Body of pancreas (tissue), 4 donors: ENCODE data around the gene LRRC37A. TPM values are rescaled to one million over a fixed set of nuclear protein-coding genes. Genes with fewer than 3 reads are reported as not detected.
"Not testable (repeated sequence)": the region's sequence is repeated elsewhere in the genome, so short reads cannot be mapped to it uniquely, and the experiment has no call there.

ENCODE experiments used
- ATAC-seq: fragments of 150-250 bp; one replicate; pipeline ENCODE4 v1.9.1; 2016
- DNase-seq, 4 donors: peaks; one replicate each; pipeline ENCODE4 v3.0.0-alpha.2; 2019
- H3K27ac ChIP-seq, 4 donors: fragments of 200-600 bp; sonication (generic); 1 replicate in 3 of 4; 2 replicates in 1 of 4; pipeline versions ENCODE4 v1.5.1 to v1.6.1; 2016 to 2019; ENCODE audit warnings: mild to moderate bottlenecking in 1 of 4, mixed read lengths in 1 of 4, moderate library complexity in 1 of 4
- H3K27me3 ChIP-seq, 2 donors: fragments of 200-600 bp; sonication (generic); one replicate each; pipeline ENCODE4 v1.6.0; 2016; ENCODE audit warnings: mild to moderate bottlenecking in 1 of 2
- H3K36me3 ChIP-seq, 2 donors: fragments of 200-600 bp; sonication (generic); replicated peaks in 1 of 2; 2 replicates each; pipeline ENCODE4 v1.5.1; 2016; ENCODE audit warnings: low read depth in 2 of 2; ENCODE audit not compliant: insufficient read depth in 1 of 2
- H3K4me1 ChIP-seq: fragments of 200-600 bp; sonication (generic); one replicate; pipeline ENCODE4 v1.6.0; 2016
- H3K4me3 ChIP-seq, 2 donors: fragments of 200-600 bp; sonication (generic); 1 replicate in 1 of 2; 2 replicates in 1 of 2; pipeline ENCODE4 v1.5.1; 2016 to 2019
- H3K9me3 ChIP-seq, 3 donors: fragments of 200-600 bp; sonication (generic); 1 replicate in 2 of 3; 2 replicates in 1 of 3; pipeline ENCODE4 v1.5.1; 2016
- CTCF ChIP-seq, 7 experiments: fragments of 450-650 bp in 4 of 7; fragments of 200-600 bp in 3 of 7; sonication (generic) in 3 of 7; IDR thresholded peaks; one replicate each; pipeline ENCODE4 v1.5.1; 2016 to 2019; ENCODE audit warnings: antibody characterized with exemption in 7 of 7
- POLR2A ChIP-seq, 3 donors: fragments of 450-650 bp; IDR thresholded peaks; one replicate each; pipeline ENCODE4 v1.6.1; 2016; ENCODE audit warnings: antibody characterized with exemption in 3 of 3, mild to moderate bottlenecking in 2 of 3
- WGBS, 2 donors: methylation state at CpG; one replicate each; pipeline ENCODE4 v1.1.5; 2017; 5-methylcytosine and 5-hydroxymethylcytosine counted together
- intact Hi-C: fragments of 100-400 bp; cut with DNase I; formaldehyde crosslinking; loops from one replicate; pipeline ENCODE4 v1.15.1; 2023
- total RNA-seq, 2 donors: library from RNA; depleted of rRNA; stranded (reverse); fragments of >200 nt; gene quantifications; one replicate each; pipeline ENCODE4 v1.1.0, GENCODE V29; 2016

LRRC37A gene
- total RNA-seq, 2 donors from 2014 or later: 0.78 to 0.99 TPM

GRCh38 chr17:46270032-46270431 is 24.9 kb upstream of the LRRC37A start:
- intact Hi-C loops: no loop called here
- H3K4me1 ChIP-seq: peaks cover 32% of the 10 kb centered on the region
- no peaks in the 10 kb centered on the region for H3K36me3 ChIP-seq
- WGBS, 2 donors: 28% methylated on average over 5 of the region's 5 CpGs
- H3K27ac ChIP-seq: no peak overlapping the region
- TF ChIP-seq CTCF (IDR thresholded peaks at IDR 0.05) (no peak), POLR2A (IDR thresholded peaks at IDR 0.05) (no peak)
- no peaks in the 10 kb centered on the region for H3K9me3 ChIP-seq
- no peak overlapping the region for H3K4me3 ChIP-seq
- no peaks in the 10 kb centered on the region for H3K27me3 ChIP-seq
- no peak for ATAC-seq
- DNase-seq: no peak

GRCh38 chr17:46273541-46274236 is 21.2 kb upstream of the LRRC37A start:
- WGBS, 2 donors: 57 to 58% methylated on average over 6 of the region's 6 CpGs
- no peak for ATAC-seq
- intact Hi-C loops: no loop called here

GRCh38 chr17:46274238-46274637 is 20.7 kb upstream of the LRRC37A start:
- Histone ChIP-seq H3K27me3 (no peaks in the 10 kb centered on the region), H3K4me1 (peaks cover 10% of the 10 kb centered on the region), H3K27ac (no peak overlapping the region), H3K4me3 (no peak overlapping the region), H3K9me3 (no peaks in the 10 kb centered on the region), H3K36me3 (no peaks in the 10 kb centered on the region)
- intact Hi-C loops: no loop called here
- DNase-seq: no peak
- no peak for ATAC-seq
- TF ChIP-seq POLR2A (IDR thresholded peaks at IDR 0.05) (no peak), CTCF (IDR thresholded peaks at IDR 0.05) (no peak)
- WGBS, 2 donors: 25 to 58% methylated on average over 3 of the region's 3 CpGs

More at GRCh38 chr17:46273541-46274236, 21.2 kb upstream of the LRRC37A start:
- no peaks in the 10 kb centered on the region for H3K27me3 ChIP-seq
- no peaks in the 10 kb centered on the region for H3K9me3 ChIP-seq
- peaks cover 11% of the 10 kb centered on the region for H3K4me1 ChIP-seq
- H3K27ac ChIP-seq: no peak overlapping the region
- H3K4me3 ChIP-seq: no peak overlapping the region
- TF ChIP-seq POLR2A (IDR thresholded peaks at IDR 0.05) (no peak), CTCF (IDR thresholded peaks at IDR 0.05) (no peak)
- DNase-seq: no peak
- no peaks in the 10 kb centered on the region for H3K36me3 ChIP-seq

DNA sequence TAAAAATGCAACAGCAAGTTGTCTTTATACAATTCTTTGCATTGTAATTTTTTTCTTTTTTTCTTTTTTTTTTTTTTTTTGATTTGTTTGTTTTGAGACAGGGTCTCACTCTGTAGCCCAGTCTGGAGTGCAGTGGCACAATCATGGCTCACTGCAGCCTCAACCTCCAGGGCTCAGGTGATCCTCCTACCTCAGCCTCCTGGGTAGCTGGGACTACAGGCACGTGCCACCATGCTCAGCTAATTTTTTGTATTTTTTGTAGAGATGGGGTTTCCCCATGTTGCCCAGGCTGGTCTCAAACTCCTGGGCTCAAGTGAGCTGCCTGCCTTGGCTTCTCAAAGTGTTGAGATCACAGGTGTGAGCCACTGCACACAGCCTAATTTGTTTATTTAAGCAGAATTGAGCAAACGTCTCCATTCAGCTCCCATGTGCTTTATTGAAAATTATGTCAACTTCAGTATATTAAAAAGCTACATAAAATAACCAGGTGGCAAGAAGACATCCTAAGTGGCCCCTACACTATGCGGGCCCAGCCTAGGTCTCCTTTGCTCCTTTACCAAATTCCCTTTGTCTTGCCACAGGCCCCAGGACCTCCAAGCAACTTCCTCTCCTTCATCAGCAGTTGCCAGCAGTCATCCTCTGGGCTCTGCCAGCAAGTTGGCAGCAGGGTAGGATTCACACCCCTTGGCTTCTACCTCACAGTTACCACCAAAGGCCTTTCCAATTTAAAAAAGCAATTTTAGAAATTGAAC is 18.0 kb upstream of the LRRC37A start:
- H3K9me3 ChIP-seq, H3K27ac ChIP-seq, ATAC-seq, DNase-seq, H3K36me3 ChIP-seq, H3K27me3 ChIP-seq, H3K4me1 ChIP-seq, H3K4me3 ChIP-seq, intact Hi-C loops: not testable (repeated sequence)
- WGBS, 2 donors: 62 to 64% methylated on average over 3 of the region's 3 CpGs

- 91 to 93% methylated on average over 4 of the region's 4 CpGs for WGBS, 2 donors
- DNase-seq, H3K9me3 ChIP-seq, ATAC-seq, H3K4me1 ChIP-seq, H3K36me3 ChIP-seq, H3K27ac ChIP-seq, H3K27me3 ChIP-seq, H3K4me3 ChIP-seq, intact Hi-C loops: not testable (repeated sequence)
These were observed 13.6 kb upstream of the LRRC37A start for GRCh38 chr17:46281336-46281735.

- ATAC-seq: not testable (repeated sequence)
These were observed 12.3 kb upstream of the LRRC37A start for GRCh38 chr17:46282635-46283034.

GRCh38 chr17:46284467-46284866 is 10.5 kb upstream of the LRRC37A start:
- WGBS, 2 donors: 80 to 100% methylated on average over 1 of the region's 1 CpG
- DNase-seq, H3K4me1 ChIP-seq, H3K4me3 ChIP-seq, H3K27ac ChIP-seq, ATAC-seq, H3K9me3 ChIP-seq, H3K36me3 ChIP-seq, H3K27me3 ChIP-seq, intact Hi-C loops: not testable (repeated sequence)

More at GRCh38 chr17:46282635-46283034, 12.3 kb upstream of the LRRC37A start:
- H3K27ac ChIP-seq, DNase-seq, H3K4me3 ChIP-seq, H3K4me1 ChIP-seq, H3K9me3 ChIP-seq, H3K27me3 ChIP-seq, H3K36me3 ChIP-seq, intact Hi-C loops: not testable (repeated sequence)
- WGBS, 2 donors: 91 to 96% methylated on average over 8 to 12 of the region's 12 CpGs

GRCh38 chr17:46285500-46285899 is 9.4 kb upstream of the LRRC37A start:
- H3K36me3 ChIP-seq, ATAC-seq, H3K4me3 ChIP-seq, intact Hi-C loops, H3K4me1 ChIP-seq, H3K9me3 ChIP-seq, DNase-seq, H3K27ac ChIP-seq, H3K27me3 ChIP-seq: not testable (repeated sequence)
- 51 to 76% methylated on average over 2 of the region's 2 CpGs for WGBS, 2 donors
